SH-SY5Y (cell line): ENCODE data around the gene GBX1.

Source experiments
- GATA2 ChIP-seq: IDR thresholded peaks from 2 replicates; pipeline ENCODE4 v1.6.1; 2011; ENCODE audit warnings: mild to moderate bottlenecking, low read depth, low read length
- GATA3 ChIP-seq: IDR thresholded peaks from 2 replicates; pipeline ENCODE4 v1.6.1; 2011; ENCODE audit warnings: low read depth, mild to moderate bottlenecking, low read length, moderate library complexity

- TF ChIP-seq GATA3 (no peak), GATA2 (no peak)
Measured at GRCh38 chr7:151131224-151131591, 36.3 kb downstream of the GBX1 start.
